ENCODE results near the gene WRNIP1.

DNA sequence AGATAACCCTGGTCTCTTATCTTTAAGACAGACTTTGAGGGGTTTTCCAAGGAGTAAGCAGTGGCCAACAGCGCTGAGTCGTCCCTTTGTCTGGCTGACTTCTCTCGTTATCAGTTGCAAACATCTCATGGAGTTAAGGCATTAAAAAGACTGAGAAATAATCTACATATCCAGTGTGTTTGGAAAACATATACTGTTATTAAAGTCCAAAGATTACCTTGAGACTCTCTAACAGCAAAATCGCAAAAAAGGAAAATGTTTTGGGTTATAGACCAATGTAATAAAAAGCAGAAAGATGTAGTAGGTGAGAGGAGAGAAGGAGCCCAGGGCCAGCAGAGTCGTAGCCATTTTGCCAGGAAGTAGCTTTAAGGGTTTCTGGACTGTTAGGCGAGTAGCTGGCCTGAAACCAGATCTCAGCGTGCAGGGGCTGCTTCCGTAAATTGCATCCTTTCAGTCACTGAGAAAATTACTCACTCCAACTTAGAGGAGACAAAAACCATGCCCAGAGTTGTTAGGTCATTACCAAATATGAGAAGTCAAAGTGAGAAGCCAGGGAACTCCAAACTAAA lies 39.1 kb upstream of the WRNIP1 start:
- TF ChIP-seq POLR2AphosphoS5 (IDR thresholded peaks at IDR 0.05): no peak
- TF ChIP-seq, protein P1, sequence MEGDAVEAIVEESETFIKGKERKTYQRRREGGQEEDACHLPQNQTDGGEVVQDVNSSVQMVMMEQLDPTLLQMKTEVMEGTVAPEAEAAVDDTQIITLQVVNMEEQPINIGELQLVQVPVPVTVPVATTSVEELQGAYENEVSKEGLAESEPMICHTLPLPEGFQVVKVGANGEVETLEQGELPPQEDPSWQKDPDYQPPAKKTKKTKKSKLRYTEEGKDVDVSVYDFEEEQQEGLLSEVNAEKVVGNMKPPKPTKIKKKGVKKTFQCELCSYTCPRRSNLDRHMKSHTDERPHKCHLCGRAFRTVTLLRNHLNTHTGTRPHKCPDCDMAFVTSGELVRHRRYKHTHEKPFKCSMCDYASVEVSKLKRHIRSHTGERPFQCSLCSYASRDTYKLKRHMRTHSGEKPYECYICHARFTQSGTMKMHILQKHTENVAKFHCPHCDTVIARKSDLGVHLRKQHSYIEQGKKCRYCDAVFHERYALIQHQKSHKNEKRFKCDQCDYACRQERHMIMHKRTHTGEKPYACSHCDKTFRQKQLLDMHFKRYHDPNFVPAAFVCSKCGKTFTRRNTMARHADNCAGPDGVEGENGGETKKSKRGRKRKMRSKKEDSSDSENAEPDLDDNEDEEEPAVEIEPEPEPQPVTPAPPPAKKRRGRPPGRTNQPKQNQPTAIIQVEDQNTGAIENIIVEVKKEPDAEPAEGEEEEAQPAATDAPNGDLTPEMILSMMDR (IDR thresholded peaks at IDR 0.05): no peak
